PC-3 (cell line): ENCODE measurements around the gene STX18. TPM values are rescaled to one million over a fixed set of nuclear protein-coding genes. Genes with fewer than 3 reads are reported as not detected.

ENCODE experiments used
- ATAC-seq: fragments of 200-7000 bp; cut with Tn5 transposase; 2 replicates; pipeline ENCODE4 v1.9.1; 2020; ENCODE audit warnings: mild to moderate bottlenecking, moderate library complexity
- BruUV-seq: library from RNA; stranded (reverse); fragments of 400-500 nt; replicated peaks from 2 replicates; lab custom pipeline; 2021; lab: Mats Ljungman, UMichigan
- CTCF ChIA-PET: fragments of 300-600 bp; sonication (Branson Sonifier 250); formaldehyde crosslinking; loops from one replicate; lab custom pipeline; 2022; ENCODE audit warnings: antibody characterized with exemption; lab: Charles Lee
- POLR2A ChIA-PET: fragments of 300-600 bp; sonication (Branson Sonifier 250); formaldehyde crosslinking; loops from one replicate; lab custom pipeline; 2022; ENCODE audit warnings: antibody characterized with exemption; ENCODE audit not compliant: unreplicated experiment; lab: Charles Lee
- DNase-seq: peaks from one replicate; pipeline ENCODE4 v3.0.0-alpha.2; 2015
- H2AFZ ChIP-seq: fragments of 300-600 bp; sonication (generic); 2 replicates; pipeline ENCODE4 v1.6.0; 2016; ENCODE audit warnings: antibody characterized with exemption, low read length
- H3F3A ChIP-seq: fragments of 300-600 bp; sonication (generic); one replicate; pipeline ENCODE4 v1.6.0; 2017; ENCODE audit warnings: antibody characterized with exemption, low read length, control low read depth, mild to moderate bottlenecking; ENCODE audit not compliant: unreplicated experiment
- H3K27ac ChIP-seq: fragments of 300-600 bp; sonication (generic); 2 replicates; pipeline ENCODE4 v1.5.1; 2016; ENCODE audit warnings: mild to moderate bottlenecking, low read length
- H3K27me3 ChIP-seq: fragments of 300-600 bp; sonication (generic); 2 replicates; pipeline ENCODE4 v1.6.1; 2016; ENCODE audit warnings: low read length, mixed read lengths
- H3K36me3 ChIP-seq: fragments of 300-600 bp; sonication (generic); 2 replicates; pipeline ENCODE4 v1.6.1; 2016; ENCODE audit warnings: low read depth, mixed run types, low read length, mixed read lengths
- H3K4me1 ChIP-seq: fragments of 300-600 bp; sonication (generic); 2 replicates; pipeline ENCODE4 v1.5.1; 2016; ENCODE audit warnings: low read length; ENCODE audit not compliant: insufficient read depth
- H3K4me2 ChIP-seq: fragments of 300-600 bp; sonication (generic); 2 replicates; pipeline ENCODE4 v1.6.0; 2016; ENCODE audit warnings: low read length
- H3K4me3 ChIP-seq: fragments of 300-600 bp; sonication (generic); 2 replicates; pipeline ENCODE4 v1.5.1; 2016; ENCODE audit warnings: mild to moderate bottlenecking, low read length, mixed read lengths
- H3K79me2 ChIP-seq: fragments of 300-600 bp; sonication (generic); 2 replicates; pipeline ENCODE4 v1.6.1; 2017; ENCODE audit warnings: low read length, mixed read lengths
- H3K9ac ChIP-seq: fragments of 300-600 bp; sonication (generic); 2 replicates; pipeline ENCODE4 v1.6.0; 2016; ENCODE audit warnings: mild to moderate bottlenecking, low read length
- H3K9me2 ChIP-seq: fragments of 300-600 bp; sonication (generic); replicated peaks from 2 replicates; pipeline ENCODE4 v1.6.1; 2016; ENCODE audit warnings: mixed run types, low read length, mixed read lengths
- H3K9me3 ChIP-seq: fragments of 300-600 bp; sonication (generic); 2 replicates; pipeline ENCODE4 v1.6.1; 2016; ENCODE audit warnings: low read length, mixed read lengths
- H4K20me1 ChIP-seq: fragments of 300-600 bp; sonication (generic); 2 replicates; pipeline ENCODE4 v1.6.1; 2016; ENCODE audit warnings: low read length, mixed read lengths
- EZH2 ChIP-seq: fragments of 300-600 bp; sonication (generic); IDR thresholded peaks from one replicate; pipeline ENCODE4 v1.6.1; 2017; ENCODE audit warnings: antibody characterized with exemption, mild to moderate bottlenecking, low read length; ENCODE audit not compliant: unreplicated experiment
- EZH2phosphoT487 ChIP-seq: fragments of 300-600 bp; sonication (generic); IDR thresholded peaks from 2 replicates; pipeline ENCODE4 v1.6.1; 2018; ENCODE audit warnings: mild to moderate bottlenecking, antibody characterized with exemption, low read length, borderline replicate concordance
- intact Hi-C: fragments of 100-400 bp; cut with micrococcal nuclease; formaldehyde crosslinking; loops from 2 replicates; pipeline ENCODE4 v1.9.0; 2023
- total RNA-seq: library from RNA; depleted of rRNA; stranded (reverse); fragments of >200 nt; gene quantifications from 2 replicates; pipeline ENCODE4 v1.2.3, GENCODE V29; 2014
- TF ChIP-seq, protein P1 (sequence below): fragments of 300-600 bp; sonication (generic); conservative IDR thresholded peaks from 2 replicates; pipeline ENCODE4 v1.5.1; 2017; ENCODE audit warnings: antibody characterized with exemption, low read depth, mild to moderate bottlenecking, low read length

The STX18 gene
- total RNA-seq, 1 experiment from 2014 or later, result 25.0 TPM

DNA sequence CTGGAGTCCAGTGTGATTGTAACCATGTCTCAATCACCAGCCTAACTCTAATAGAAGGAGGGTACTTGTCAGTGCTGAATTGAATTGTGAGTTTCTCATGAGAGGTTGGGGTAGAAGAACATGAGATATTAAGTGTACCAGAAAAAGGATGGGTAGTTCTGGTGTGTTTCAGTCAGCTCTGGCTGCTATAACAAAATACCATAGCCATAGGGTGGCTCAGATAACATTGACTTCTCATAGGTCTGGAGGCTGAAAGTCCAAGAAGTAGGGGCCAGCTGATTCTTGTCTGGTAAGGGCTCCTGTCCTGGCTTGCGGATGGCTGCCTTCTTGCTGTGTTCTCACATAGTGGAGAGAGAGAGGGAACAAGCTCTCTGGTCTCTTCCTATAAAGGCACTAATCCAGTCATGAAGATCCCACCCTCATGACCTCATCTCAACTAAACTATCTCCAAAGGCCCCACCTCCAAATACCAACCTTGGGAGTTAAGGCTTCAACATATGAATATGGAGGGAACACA, 35.6 kb upstream of the STX18 start:
- H3K9me2 ChIP-seq, result no peaks in the 10 kb centered on the region
- TF ChIP-seq EZH2phosphoT487 (no peak), EZH2 (no peak)
- TF ChIP-seq, protein P1, sequence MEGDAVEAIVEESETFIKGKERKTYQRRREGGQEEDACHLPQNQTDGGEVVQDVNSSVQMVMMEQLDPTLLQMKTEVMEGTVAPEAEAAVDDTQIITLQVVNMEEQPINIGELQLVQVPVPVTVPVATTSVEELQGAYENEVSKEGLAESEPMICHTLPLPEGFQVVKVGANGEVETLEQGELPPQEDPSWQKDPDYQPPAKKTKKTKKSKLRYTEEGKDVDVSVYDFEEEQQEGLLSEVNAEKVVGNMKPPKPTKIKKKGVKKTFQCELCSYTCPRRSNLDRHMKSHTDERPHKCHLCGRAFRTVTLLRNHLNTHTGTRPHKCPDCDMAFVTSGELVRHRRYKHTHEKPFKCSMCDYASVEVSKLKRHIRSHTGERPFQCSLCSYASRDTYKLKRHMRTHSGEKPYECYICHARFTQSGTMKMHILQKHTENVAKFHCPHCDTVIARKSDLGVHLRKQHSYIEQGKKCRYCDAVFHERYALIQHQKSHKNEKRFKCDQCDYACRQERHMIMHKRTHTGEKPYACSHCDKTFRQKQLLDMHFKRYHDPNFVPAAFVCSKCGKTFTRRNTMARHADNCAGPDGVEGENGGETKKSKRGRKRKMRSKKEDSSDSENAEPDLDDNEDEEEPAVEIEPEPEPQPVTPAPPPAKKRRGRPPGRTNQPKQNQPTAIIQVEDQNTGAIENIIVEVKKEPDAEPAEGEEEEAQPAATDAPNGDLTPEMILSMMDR, result no peak
- no peaks in the 10 kb centered on the region for H3K9me3 ChIP-seq
- H3K79me2 ChIP-seq, result no peaks in the 10 kb centered on the region
- BruUV-seq, result no TSS peak
- no peak for ATAC-seq
- H3K27me3 ChIP-seq, result no peaks in the 10 kb centered on the region
- no peak overlapping the region for H3K4me2 ChIP-seq
- H3K4me3 ChIP-seq, result no peak overlapping the region
- intact Hi-C loops, result loop anchor here (5.0 kb wide), 1 partner anchor 305 kb away; no protein-coding TSS in a partner anchor
- no peak overlapping the region for H2AFZ ChIP-seq
- no peak overlapping the region for H3K27ac ChIP-seq
- no peak for DNase-seq
- POLR2A ChIA-PET, result no interaction called here
- H3K36me3 ChIP-seq, result no peaks in the 10 kb centered on the region
- no peaks in the 10 kb centered on the region; the same call in 1 of the 2 replicates for H3K4me1 ChIP-seq
- CTCF ChIA-PET, result interaction anchor here (0.7 kb wide), 1 partner anchor 276 kb away, joined by 4 read pairs; no protein-coding TSS in a partner anchor
- H4K20me1 ChIP-seq, result no peaks in the 10 kb centered on the region
- no peak overlapping the region for H3K9ac ChIP-seq
- H3F3A ChIP-seq, result no peaks in the 10 kb centered on the region

DNA sequence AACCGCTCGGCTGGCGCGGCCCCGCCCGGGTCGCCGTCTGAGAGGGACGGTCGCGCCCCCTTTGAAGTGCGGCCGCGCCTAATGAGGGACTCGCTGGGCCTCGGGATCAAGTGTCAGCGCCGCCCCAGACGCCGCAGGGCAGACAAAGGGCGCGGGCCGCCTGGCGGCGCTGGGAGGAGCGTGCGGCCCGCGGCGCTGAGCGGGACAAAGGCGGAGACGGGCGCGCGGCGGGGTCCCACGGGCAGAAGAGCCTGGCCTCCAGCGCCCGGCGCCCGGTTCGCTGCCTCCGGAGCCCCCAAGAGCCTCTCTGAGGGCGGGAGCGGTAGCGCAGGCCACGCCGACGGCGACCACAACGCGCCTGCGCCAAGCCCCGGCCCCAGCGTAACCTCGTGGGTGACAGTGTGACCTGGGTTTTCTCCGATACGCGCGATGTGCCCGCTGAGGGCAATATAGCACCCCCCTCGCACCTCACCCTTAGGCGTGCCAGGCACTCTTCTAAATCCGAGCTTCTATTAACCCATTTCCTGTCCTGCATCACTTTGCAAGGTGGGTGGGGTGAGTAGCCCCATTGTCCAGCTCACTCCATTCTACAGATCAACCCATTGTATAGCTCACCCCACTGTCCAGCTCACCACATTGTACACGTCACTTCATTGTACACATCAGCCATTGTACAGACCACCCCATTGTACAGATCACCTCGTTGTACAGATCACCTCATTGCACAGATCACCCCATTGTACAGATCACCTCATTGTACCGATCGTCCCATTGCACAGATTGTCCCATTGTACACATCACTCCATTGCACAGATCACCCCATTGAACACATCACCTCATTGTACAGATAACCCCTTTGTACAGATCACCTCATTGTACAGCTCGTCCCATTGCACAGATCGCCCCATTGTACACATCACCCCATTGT, 33.7 kb upstream of the STX18 start:
- no peaks in the 10 kb centered on the region; the same call in 1 of the 2 replicates for H3K4me1 ChIP-seq
- no peaks in the 10 kb centered on the region for H3K27me3 ChIP-seq
- no peaks in the 10 kb centered on the region for H3K9me3 ChIP-seq
- no peaks in the 10 kb centered on the region for H3F3A ChIP-seq
- DNase-seq (peak; percentile 50), ATAC-seq (peak; percentile 86)
- H3K36me3 ChIP-seq, result no peaks in the 10 kb centered on the region
- ChIA-PET POLR2A (interaction anchor here (0.5 to 0.6 kb wide), 3 partner anchors 8 to 217 kb away, joined by 3 to 6 read pairs (median 4); no protein-coding TSS in a partner anchor), CTCF (interaction anchor here (0.7 kb wide), 1 partner anchor 33 kb away, joined by 6 read pairs; no protein-coding TSS in a partner anchor)
- peak overlapping the region; percentile 92 for H3K4me2 ChIP-seq
- no peaks in the 10 kb centered on the region for H4K20me1 ChIP-seq
- no peaks in the 10 kb centered on the region for H3K9me2 ChIP-seq
- no TSS peak for BruUV-seq
- intact Hi-C loops, result loop anchor here (5.0 kb wide), 1 partner anchor 307 kb away; no protein-coding TSS in a partner anchor
- H3K79me2 ChIP-seq, result no peaks in the 10 kb centered on the region
- H2AFZ ChIP-seq, result peak overlapping the region; percentile 98
- H3K27ac ChIP-seq, result peak overlapping the region; percentile 33; the same call in 1 of the 2 replicates
- H3K9ac ChIP-seq, result peak overlapping the region; percentile 74
- peak overlapping the region; percentile 79 for H3K4me3 ChIP-seq
- no peak for TF ChIP-seq EZH2phosphoT487
- no peak for TF ChIP-seq EZH2
- TF ChIP-seq, protein P1, result no peak; the same call in 1 of the 2 replicates
